Gastrocnemius medialis (tissue), 4 donors: ENCODE measurements around the gene INPP4B.

Experiments used
- CTCF ChIP-seq, 5 experiments: fragments of 450-650 bp in 3 of 5; fragments of 200-600 bp in 2 of 5; sonication (generic) in 2 of 5; IDR thresholded peaks in 4 of 5; conservative IDR thresholded peaks in 1 of 5; 1 replicate in 4 of 5; 2 replicates in 1 of 5; pipeline ENCODE4 v1.5.1; 2016 to 2019; ENCODE audit warnings: antibody characterized with exemption in 5 of 5, mild to moderate bottlenecking in 3 of 5, moderate library complexity in 3 of 5
- POLR2A ChIP-seq, 2 donors: fragments of 450-650 bp; IDR thresholded peaks; one replicate each; pipeline ENCODE4 v1.6.1; 2017; ENCODE audit warnings: antibody characterized with exemption in 2 of 2, mild to moderate bottlenecking in 2 of 2, moderate library complexity in 2 of 2

DNA sequence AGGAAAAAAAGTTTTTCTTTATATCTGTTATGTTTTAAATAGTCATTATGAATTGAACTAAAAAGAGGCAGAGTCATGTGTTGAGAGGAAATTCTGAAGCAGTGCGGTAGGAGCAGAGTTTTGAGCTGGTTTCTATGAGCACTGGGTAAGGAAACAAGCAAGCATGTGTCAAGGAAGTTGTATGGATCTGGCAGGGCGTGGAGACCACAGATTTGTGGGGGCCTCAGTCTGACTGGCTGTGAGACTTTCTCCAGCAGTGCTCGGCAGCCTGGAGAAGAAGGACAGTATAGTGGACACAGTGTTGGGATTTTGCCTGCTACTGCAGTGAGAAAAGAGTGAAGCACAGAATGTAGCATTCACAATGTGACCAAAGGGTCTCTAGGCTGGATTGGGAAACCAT is 399.1 kb downstream of the INPP4B start:
- TF ChIP-seq POLR2A (IDR thresholded peaks at IDR 0.05) (no peak), CTCF (IDR thresholded peaks at IDR 0.05 in 4 of 5, conservative IDR thresholded peaks at IDR 0.05 in 1 of 5) (no peak)
